ENCODE measurements around the gene KLHL35.

DNA sequence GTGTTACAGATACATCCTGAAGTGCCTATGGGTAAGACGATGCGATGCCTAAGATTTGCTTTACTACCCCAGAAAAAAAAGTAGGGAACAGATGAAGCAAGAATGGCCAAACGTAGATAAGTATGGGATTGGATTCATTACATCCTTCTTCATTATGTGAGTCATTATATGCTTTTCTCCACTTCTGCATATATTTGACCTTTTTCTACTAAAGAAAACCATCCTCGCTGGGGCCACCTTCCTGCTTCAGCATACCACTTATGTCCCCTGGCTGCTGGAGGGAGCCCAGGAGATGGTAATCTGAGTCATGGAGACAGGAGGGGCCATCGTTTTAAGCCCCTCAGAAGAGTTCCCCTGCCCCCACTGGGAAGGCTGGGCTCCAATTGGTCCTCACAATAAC is 14.4 kb upstream of the KLHL35 start:
- TF ChIP-seq POLR2A (IDR thresholded peaks at IDR 0.05; ENCODE audit: low read length), result no peak
- no peak for TF ChIP-seq GATA1 (IDR thresholded peaks at IDR 0.05; ENCODE audit: low read depth, low read length)
